ENCODE measurements around the gene CSHL1.
"Not testable (repeated sequence)": the region's sequence is repeated elsewhere in the genome, so short reads cannot be mapped to it uniquely, and the experiment has no call there.

CSHL1 gene

GRCh38 chr17:63889026-63889848, 21.8 kb downstream of the CSHL1 start:
- not testable (repeated sequence) for H3K4me1 ChIP-seq (ENCODE audit: insufficient read depth, poor library complexity, severe bottlenecking); H3K36me3 ChIP-seq (ENCODE audit: low read depth); H3K9me3 ChIP-seq (ENCODE audit: severe bottlenecking); H3K4me3 ChIP-seq (ENCODE audit: severe bottlenecking); H3K27me3 ChIP-seq (ENCODE audit: insufficient read depth, poor library complexity, severe bottlenecking); H3K27ac ChIP-seq (ENCODE audit: poor library complexity, severe bottlenecking); DNase-seq (ENCODE audit: low spot score)
- peak; percentile 69; the same call in 2 of the 3 replicates for ATAC-seq (ENCODE audit: low read depth)
- TF ChIP-seq CTCF (IDR thresholded peaks at IDR 0.05; ENCODE audit: poor library complexity, severe bottlenecking): peak; percentile 65

- not testable (repeated sequence) for H3K4me1 ChIP-seq (ENCODE audit: insufficient read depth, poor library complexity, severe bottlenecking); DNase-seq (ENCODE audit: low spot score); H3K4me3 ChIP-seq (ENCODE audit: severe bottlenecking); H3K27ac ChIP-seq (ENCODE audit: poor library complexity, severe bottlenecking); H3K9me3 ChIP-seq (ENCODE audit: severe bottlenecking); H3K27me3 ChIP-seq (ENCODE audit: insufficient read depth, poor library complexity, severe bottlenecking); H3K36me3 ChIP-seq (ENCODE audit: low read depth); ATAC-seq (ENCODE audit: low read depth)
These were observed 25.9 kb downstream of the CSHL1 start for GRCh38 chr17:63885119-63885518.

- DNase-seq (ENCODE audit: low spot score); H3K4me1 ChIP-seq (ENCODE audit: insufficient read depth, poor library complexity, severe bottlenecking); H3K36me3 ChIP-seq (ENCODE audit: low read depth); H3K27me3 ChIP-seq (ENCODE audit: insufficient read depth, poor library complexity, severe bottlenecking); ATAC-seq (ENCODE audit: low read depth); H3K4me3 ChIP-seq (ENCODE audit: severe bottlenecking); H3K9me3 ChIP-seq (ENCODE audit: severe bottlenecking); H3K27ac ChIP-seq (ENCODE audit: poor library complexity, severe bottlenecking): not testable (repeated sequence)
- peak; percentile 29 for TF ChIP-seq CTCF (IDR thresholded peaks at IDR 0.05; ENCODE audit: poor library complexity, severe bottlenecking)
These were observed 28.4 kb downstream of the CSHL1 start for GRCh38 chr17:63882626-63883126.

GRCh38 chr17:63881935-63882601, 29.0 kb downstream of the CSHL1 start, which contains the start of gene GH2:
Gene GH2 (minus strand): TSS chr17:63881944. CDS start chr17:63881801, 143 bp downstream.
- peak; percentile 37 for TF ChIP-seq CTCF (IDR thresholded peaks at IDR 0.05; ENCODE audit: poor library complexity, severe bottlenecking)
- Histone ChIP-seq H3K4me3 (ENCODE audit: severe bottlenecking) (no peak within 1 kb of the TSS), H3K27ac (ENCODE audit: poor library complexity, severe bottlenecking) (no peak within 1 kb of the TSS), H3K36me3 (ENCODE audit: low read depth) (no peaks in the 10 kb centered on the region), H3K27me3 (ENCODE audit: insufficient read depth, poor library complexity, severe bottlenecking) (no peaks in the 10 kb centered on the region), H3K9me3 (ENCODE audit: severe bottlenecking) (no peaks in the 10 kb centered on the region), H3K4me1 (ENCODE audit: insufficient read depth, poor library complexity, severe bottlenecking) (no peaks in the 10 kb centered on the region)
- ATAC-seq (ENCODE audit: low read depth): peak; percentile 90
- no peak for DNase-seq (ENCODE audit: low spot score)

- ATAC-seq (ENCODE audit: low read depth); H3K4me1 ChIP-seq (ENCODE audit: insufficient read depth, poor library complexity, severe bottlenecking); DNase-seq (ENCODE audit: low spot score): not testable (repeated sequence)
These were observed 29.7 kb downstream of the CSHL1 start for GRCh38 chr17:63881337-63881736.

More at GRCh38 chr17:63881337-63881736, 29.7 kb downstream of the CSHL1 start:
- H3K4me3 ChIP-seq (ENCODE audit: severe bottlenecking); H3K27me3 ChIP-seq (ENCODE audit: insufficient read depth, poor library complexity, severe bottlenecking); H3K27ac ChIP-seq (ENCODE audit: poor library complexity, severe bottlenecking); H3K9me3 ChIP-seq (ENCODE audit: severe bottlenecking); H3K36me3 ChIP-seq (ENCODE audit: low read depth): not testable (repeated sequence)
